ENCODE measurements around the gene KIAA0586.

KIAA0586 gene

DNA sequence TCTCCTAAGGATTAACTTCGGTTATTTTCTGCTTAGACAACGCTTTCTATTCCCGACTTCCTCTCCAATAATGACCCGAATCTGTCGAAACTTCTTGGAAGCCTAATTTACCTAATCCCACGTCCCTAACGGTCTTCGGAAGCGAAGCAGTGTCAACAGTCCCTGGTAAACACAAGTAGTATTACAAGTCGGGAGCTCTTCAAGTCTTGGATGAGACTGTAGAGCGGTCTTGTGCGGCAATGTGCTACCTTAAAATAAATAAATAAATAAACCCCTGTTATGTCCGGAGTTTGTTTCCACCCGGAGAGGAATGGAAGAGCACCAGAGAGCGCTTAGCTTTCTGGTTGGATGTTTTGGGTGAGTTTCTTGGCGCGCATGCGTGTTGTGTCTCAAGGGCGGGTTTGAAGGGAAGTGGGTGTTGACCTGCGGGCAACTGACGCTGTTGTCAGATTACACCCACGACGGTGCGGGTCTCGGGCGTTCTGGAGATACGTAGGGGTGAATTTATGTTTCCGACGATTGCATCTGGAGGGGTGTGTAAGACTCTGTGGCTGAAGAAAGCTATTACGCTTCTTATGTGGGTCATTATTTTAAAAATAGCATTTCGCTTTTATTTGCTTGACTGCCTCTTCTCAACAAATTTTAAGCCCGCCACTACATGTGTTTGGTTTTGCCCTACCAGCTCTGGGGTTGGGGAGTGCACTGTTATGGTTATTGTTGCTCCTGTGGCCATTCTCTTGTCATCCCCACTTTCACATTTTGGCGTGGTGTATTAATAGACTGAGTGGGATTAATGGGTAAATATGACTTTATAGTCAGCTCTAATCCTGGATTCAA lies at the start of gene KIAA0586, which contains the start of gene TIMM9:
TSS of gene KIAA0586 (plus strand) at position 439 of the 837 bp plus-strand sequence. CDS start 546 bp downstream, outside the sequence.
TSS of gene TIMM9 (minus strand) at position 251 of the 837 bp plus-strand sequence. CDS start 15,586 bp downstream, outside the sequence.
- no peak for TF ChIP-seq FOXP2 (optimal IDR thresholded peaks at IDR 0.05; ENCODE audit: control extremely low read depth, extremely low read length, insufficient read depth)
- TF ChIP-seq POLR2AphosphoS5 (IDR thresholded peaks at IDR 0.05; ENCODE audit: borderline replicate concordance, low read depth, low read length) = peak; percentile 84
- TF ChIP-seq EZH2 (IDR thresholded peaks at IDR 0.05) = no peak
- peak; percentile 98 for DNase-seq (ENCODE audit: low read depth, low spot score)
- peaks cover 26% of the 10 kb centered on the region for H3K36me3 ChIP-seq (ENCODE audit: insufficient read depth, low read length)
- H3K9ac ChIP-seq (ENCODE audit: insufficient read length) = peak within 1 kb of the TSS; percentile 99
- peak within 1 kb of the TSS; percentile 100 for H3K27ac ChIP-seq
- peak within 1 kb of the TSS; percentile 82 for H3K4me3 ChIP-seq
- H3K9me3 ChIP-seq (ENCODE audit: low read depth, low read length) = no peaks in the 10 kb centered on the region

DNA sequence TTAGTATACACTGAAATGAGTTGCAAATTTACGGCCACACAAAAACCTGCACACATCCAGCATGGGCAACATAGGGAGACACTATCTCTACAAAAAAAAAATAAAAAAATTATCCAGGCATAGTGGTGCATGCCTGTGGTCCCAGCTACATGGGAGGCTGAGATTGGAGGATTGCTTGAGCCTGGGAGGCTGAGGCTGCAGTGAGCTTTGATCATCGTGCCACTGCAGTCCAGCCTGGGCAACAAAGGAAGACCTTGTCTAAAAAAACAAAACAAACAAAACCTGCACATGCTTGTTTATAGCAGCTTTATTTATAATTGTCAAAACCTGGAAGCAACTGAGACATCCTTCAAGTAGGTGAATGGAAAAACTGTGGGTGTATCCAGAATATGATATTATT lies 36.7 kb upstream of the KIAA0586 start:
- TF ChIP-seq FOXP2 (optimal IDR thresholded peaks at IDR 0.05; ENCODE audit: control extremely low read depth, extremely low read length, insufficient read depth) (no peak), EZH2 (IDR thresholded peaks at IDR 0.05) (no peak), POLR2AphosphoS5 (IDR thresholded peaks at IDR 0.05; ENCODE audit: borderline replicate concordance, low read depth, low read length) (no peak)
- DNase-seq (ENCODE audit: low read depth, low spot score) = no peak
- H3K4me3 ChIP-seq = no peak overlapping the region
- H3K9me3 ChIP-seq (ENCODE audit: low read depth, low read length) = no peaks in the 10 kb centered on the region
- no peak overlapping the region for H3K27ac ChIP-seq
- no peaks in the 10 kb centered on the region for H3K36me3 ChIP-seq (ENCODE audit: insufficient read depth, low read length)
- no peak overlapping the region for H3K9ac ChIP-seq (ENCODE audit: insufficient read length)

DNA sequence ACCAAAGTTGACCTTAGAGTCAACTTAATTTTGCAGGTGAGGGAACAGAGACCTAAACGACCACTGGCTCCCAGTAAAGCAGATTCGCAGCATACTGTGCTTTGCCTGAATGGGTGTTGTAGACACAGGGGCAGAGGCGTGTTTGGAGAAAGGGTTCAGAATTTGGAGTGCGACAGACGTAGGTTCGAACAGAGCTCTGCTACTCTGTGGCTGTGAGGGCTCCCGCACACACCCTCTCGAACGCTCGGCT lies 32.0 kb upstream of the KIAA0586 start:
- H3K9ac ChIP-seq (ENCODE audit: insufficient read length) = no peak overlapping the region
- H3K36me3 ChIP-seq (ENCODE audit: insufficient read depth, low read length) = no peaks in the 10 kb centered on the region
- no peak overlapping the region for H3K27ac ChIP-seq
- TF ChIP-seq EZH2 (IDR thresholded peaks at IDR 0.05) (no peak), FOXP2 (optimal IDR thresholded peaks at IDR 0.05; ENCODE audit: control extremely low read depth, extremely low read length, insufficient read depth) (no peak), POLR2AphosphoS5 (IDR thresholded peaks at IDR 0.05; ENCODE audit: borderline replicate concordance, low read depth, low read length) (no peak)
- DNase-seq (ENCODE audit: low read depth, low spot score) = no peak
- no peak overlapping the region for H3K4me3 ChIP-seq
- no peaks in the 10 kb centered on the region for H3K9me3 ChIP-seq (ENCODE audit: low read depth, low read length)

DNA sequence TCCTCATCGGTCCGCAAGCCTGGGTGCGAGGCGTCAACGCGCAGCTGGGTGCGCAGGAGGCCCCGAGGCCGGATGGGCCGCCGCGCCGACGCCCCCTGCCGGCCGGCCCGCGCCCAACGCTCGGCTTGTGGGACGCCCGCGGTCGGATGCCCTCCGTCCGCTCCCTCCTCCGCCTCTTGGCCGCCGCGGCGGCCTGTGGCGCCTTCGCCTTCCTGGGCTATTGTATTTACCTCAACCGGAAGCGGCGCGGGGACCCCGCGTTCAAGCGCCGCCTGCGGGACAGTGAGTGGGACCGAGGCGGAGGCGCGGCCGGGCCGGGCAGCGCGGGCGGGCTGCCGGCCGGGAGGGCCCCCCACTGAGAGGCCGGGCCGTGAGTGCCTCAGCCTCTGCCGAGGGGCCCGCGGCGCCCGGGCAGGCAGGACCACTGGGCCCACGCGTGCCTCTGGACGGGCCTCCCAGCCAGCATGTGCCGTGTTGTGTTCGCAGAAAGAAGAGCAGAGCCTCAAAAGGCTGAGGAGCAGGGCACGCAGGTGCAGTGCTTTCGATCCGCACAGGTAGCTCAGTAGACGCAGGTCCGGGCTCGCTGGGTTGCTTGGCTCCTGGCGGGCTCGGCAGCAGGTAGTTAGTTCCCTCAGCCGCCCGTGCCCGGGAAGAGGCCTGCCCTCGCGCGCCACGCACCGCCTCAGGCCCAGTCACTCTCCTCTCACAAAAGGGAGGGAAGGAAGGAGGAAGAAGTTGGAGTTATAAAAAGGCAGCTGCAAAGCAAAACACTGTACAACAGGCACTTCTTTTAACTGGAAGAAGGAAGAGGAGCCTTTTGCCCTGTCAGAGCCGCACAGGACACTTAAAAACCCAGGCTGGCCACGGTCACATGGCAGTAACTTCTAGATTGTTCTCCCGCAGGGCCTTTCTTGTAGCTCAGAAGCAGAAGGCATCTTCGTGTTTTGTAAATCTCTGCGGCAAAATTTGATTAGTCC lies 31.4 kb upstream of the KIAA0586 start, which contains the start of gene TOMM20L:
TSS of gene TOMM20L (plus strand) at position 119 of the 977 bp plus-strand sequence. CDS start at position 147, 28 bp downstream.
- no peak within 1 kb of the TSS for H3K9ac ChIP-seq (ENCODE audit: insufficient read length)
- no peaks in the 10 kb centered on the region for H3K36me3 ChIP-seq (ENCODE audit: insufficient read depth, low read length)
- TF ChIP-seq EZH2 (IDR thresholded peaks at IDR 0.05) = no peak
- no peak for TF ChIP-seq POLR2AphosphoS5 (IDR thresholded peaks at IDR 0.05; ENCODE audit: borderline replicate concordance, low read depth, low read length)
- TF ChIP-seq FOXP2 (optimal IDR thresholded peaks at IDR 0.05; ENCODE audit: control extremely low read depth, extremely low read length, insufficient read depth) = no peak
- H3K4me3 ChIP-seq = no peak within 1 kb of the TSS
- no peaks in the 10 kb centered on the region for H3K9me3 ChIP-seq (ENCODE audit: low read depth, low read length)
- no peak for DNase-seq (ENCODE audit: low read depth, low spot score)
- H3K27ac ChIP-seq = no peak within 1 kb of the TSS

DNA sequence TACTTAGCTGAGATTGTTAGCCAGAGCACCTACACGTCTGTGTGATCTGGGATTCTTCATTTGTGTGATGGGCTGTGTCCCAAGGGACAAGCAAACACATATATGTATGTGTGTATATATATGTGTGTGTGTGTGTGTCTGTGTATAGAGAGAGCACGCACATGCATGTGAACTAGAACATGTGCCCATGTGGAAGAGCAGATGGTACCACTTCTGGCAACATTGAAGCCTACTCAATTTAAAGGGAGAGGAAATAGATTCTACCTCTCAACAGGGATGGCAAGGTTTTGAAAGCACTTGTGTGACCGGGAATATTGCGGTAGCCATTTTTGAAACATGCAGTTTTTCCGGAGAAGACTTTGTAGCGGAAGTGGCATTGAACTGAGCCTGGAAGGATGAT lies 30.4 kb upstream of the KIAA0586 start:
- H3K4me3 ChIP-seq = no peak overlapping the region
- no peak overlapping the region for H3K9ac ChIP-seq (ENCODE audit: insufficient read length)
- TF ChIP-seq FOXP2 (optimal IDR thresholded peaks at IDR 0.05; ENCODE audit: control extremely low read depth, extremely low read length, insufficient read depth) = no peak
- no peak for TF ChIP-seq POLR2AphosphoS5 (IDR thresholded peaks at IDR 0.05; ENCODE audit: borderline replicate concordance, low read depth, low read length)
- no peak for TF ChIP-seq EZH2 (IDR thresholded peaks at IDR 0.05)
- no peaks in the 10 kb centered on the region for H3K36me3 ChIP-seq (ENCODE audit: insufficient read depth, low read length)
- no peak for DNase-seq (ENCODE audit: low read depth, low spot score)
- no peaks in the 10 kb centered on the region for H3K9me3 ChIP-seq (ENCODE audit: low read depth, low read length)
- H3K27ac ChIP-seq = no peak overlapping the region

DNA sequence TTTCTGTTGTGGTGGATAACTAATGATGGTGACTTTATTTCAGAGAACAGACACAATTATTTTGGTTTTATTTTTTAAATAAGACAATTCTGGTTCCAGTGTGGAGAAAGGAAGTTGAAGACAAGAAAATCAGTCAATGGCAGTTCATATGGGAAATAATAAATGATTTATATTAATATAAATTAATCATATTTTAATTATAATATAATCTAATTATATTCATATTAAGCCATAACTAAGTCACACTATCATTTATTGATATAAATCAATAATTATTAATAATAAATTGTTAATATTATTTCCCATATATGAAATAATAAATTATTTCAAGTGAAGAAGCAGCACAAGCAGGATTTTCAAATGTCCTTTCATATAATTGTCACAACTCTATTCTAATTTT lies 29.0 kb upstream of the KIAA0586 start:
- TF ChIP-seq FOXP2 (optimal IDR thresholded peaks at IDR 0.05; ENCODE audit: control extremely low read depth, extremely low read length, insufficient read depth) (no peak), POLR2AphosphoS5 (IDR thresholded peaks at IDR 0.05; ENCODE audit: borderline replicate concordance, low read depth, low read length) (no peak), EZH2 (IDR thresholded peaks at IDR 0.05) (no peak)
- Histone ChIP-seq H3K9ac (ENCODE audit: insufficient read length) (no peak overlapping the region), H3K4me3 (no peak overlapping the region)

DNA sequence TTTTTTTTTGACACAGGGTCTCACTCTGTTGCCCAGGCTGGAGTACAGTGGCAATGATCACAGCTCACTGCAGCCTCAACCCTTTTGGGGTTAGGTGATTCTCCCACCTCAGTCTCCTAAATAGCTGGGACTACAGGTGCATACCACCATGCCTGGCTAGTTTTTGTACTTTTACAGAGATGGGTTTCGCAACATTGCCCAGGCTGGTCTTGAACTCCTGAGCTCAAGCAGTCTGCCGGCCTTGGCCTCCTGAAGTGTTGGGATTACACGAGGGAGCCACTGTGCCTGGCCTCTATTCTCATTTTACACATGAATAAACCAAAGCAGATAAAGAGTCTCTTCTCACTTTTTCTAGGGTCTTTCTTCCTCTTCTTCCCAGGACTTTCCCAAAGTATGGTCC lies 28.6 kb upstream of the KIAA0586 start:
- Histone ChIP-seq H3K36me3 (ENCODE audit: insufficient read depth, low read length) (no peaks in the 10 kb centered on the region), H3K9me3 (ENCODE audit: low read depth, low read length) (no peaks in the 10 kb centered on the region), H3K4me3 (no peak overlapping the region), H3K27ac (no peak overlapping the region), H3K9ac (ENCODE audit: insufficient read length) (no peak overlapping the region)
- DNase-seq (ENCODE audit: low read depth, low spot score) = no peak
- no peak for TF ChIP-seq FOXP2 (optimal IDR thresholded peaks at IDR 0.05; ENCODE audit: control extremely low read depth, extremely low read length, insufficient read depth)
- no peak for TF ChIP-seq POLR2AphosphoS5 (IDR thresholded peaks at IDR 0.05; ENCODE audit: borderline replicate concordance, low read depth, low read length)
- no peak for TF ChIP-seq EZH2 (IDR thresholded peaks at IDR 0.05)

More for the DNA sequence above, 29.0 kb upstream of the KIAA0586 start:
- Histone ChIP-seq H3K9me3 (ENCODE audit: low read depth, low read length) (no peaks in the 10 kb centered on the region), H3K27ac (no peak overlapping the region), H3K36me3 (ENCODE audit: insufficient read depth, low read length) (no peaks in the 10 kb centered on the region)
- DNase-seq (ENCODE audit: low read depth, low spot score) = no peak

DNA sequence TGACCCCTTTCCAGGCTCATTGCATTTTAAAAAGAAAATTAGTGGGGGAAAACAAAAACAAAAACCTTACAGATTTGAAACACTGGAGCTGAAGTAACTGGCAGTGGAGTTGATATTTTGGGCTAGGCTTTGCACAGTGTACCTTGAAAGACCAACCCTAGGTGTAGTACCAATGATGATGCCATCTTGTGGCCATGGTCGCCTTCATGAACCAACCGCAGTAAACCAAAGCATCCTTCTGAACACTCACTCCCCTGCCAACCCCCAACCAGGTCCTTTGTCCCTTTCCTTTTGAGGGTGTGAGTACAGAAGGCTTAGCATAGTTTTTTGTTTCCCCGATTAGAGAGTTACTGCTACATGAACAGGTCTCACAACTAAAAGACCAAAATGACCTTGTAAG lies 25.9 kb upstream of the KIAA0586 start:
- H3K36me3 ChIP-seq (ENCODE audit: insufficient read depth, low read length) = peaks cover 7% of the 10 kb centered on the region; the same call in 1 of the 2 replicates
- no peak overlapping the region for H3K9ac ChIP-seq (ENCODE audit: insufficient read length)
- no peaks in the 10 kb centered on the region for H3K9me3 ChIP-seq (ENCODE audit: low read depth, low read length)
- DNase-seq (ENCODE audit: low read depth, low spot score) = no peak
- TF ChIP-seq POLR2AphosphoS5 (IDR thresholded peaks at IDR 0.05; ENCODE audit: borderline replicate concordance, low read depth, low read length) = no peak
- TF ChIP-seq EZH2 (IDR thresholded peaks at IDR 0.05) = no peak
- no peak for TF ChIP-seq FOXP2 (optimal IDR thresholded peaks at IDR 0.05; ENCODE audit: control extremely low read depth, extremely low read length, insufficient read depth)
- H3K27ac ChIP-seq = no peak overlapping the region
- H3K4me3 ChIP-seq = no peak overlapping the region

All from SK-N-MC (cell line).